ENCODE measurements around the gene ARMH2. TPM values are rescaled to one million over a fixed set of nuclear protein-coding genes. Genes with fewer than 3 reads are reported as not detected.

The ARMH2 gene
- polyA plus RNA-seq, 3 donors = 0.34 to 0.71 TPM; not detected in 1

- no peak overlapping the region for H2AFZ ChIP-seq (ENCODE audit: insufficient read depth, low read depth, low read length, poor library complexity, severe bottlenecking)
- no peaks in the 10 kb centered on the region for H3K79me2 ChIP-seq (ENCODE audit: insufficient read depth, low read length)
- no peaks in the 10 kb centered on the region for H3K9me3 ChIP-seq (replicated peaks in 1 of 2; ENCODE audit: control insufficient read depth in 1 of 2, insufficient read depth in 1 of 2, low read length in 2 of 2)
- no peaks in the 10 kb centered on the region for H3K36me3 ChIP-seq (replicated peaks in 1 of 2; ENCODE audit: control insufficient read depth in 1 of 2, insufficient read depth in 2 of 2, low read length in 2 of 2)
- Mint-ChIP-seq H3K9me3 (no peaks in the 10 kb centered on the region), H3K27ac (no peak overlapping the region), H3K4me1 (peaks cover 5% of the 10 kb centered on the region), H3K27me3 (ENCODE audit: low read depth in 3 of 3) (peaks cover 0 to 2% (median 0%) of the 10 kb centered on the region in 3 donors), H3K4me3 (no peak overlapping the region), H3K36me3 (peaks cover 0 to under 1% of the 10 kb centered on the region in 2 donors)
- intact Hi-C loops (cut with micrococcal nuclease) = loop anchor here in 1 of 2 donors (5.0 kb wide), 1 partner anchor 36 kb away; no protein-coding TSS in a partner anchor
- H3K27me3 ChIP-seq (ENCODE audit: control insufficient read depth in 2 of 2, insufficient read depth in 2 of 2, low read length in 2 of 2) = no peaks in the 10 kb centered on the region
- no peak overlapping the region for H3K9ac ChIP-seq (ENCODE audit: insufficient read depth, low read length, poor library complexity, severe bottlenecking)
- H3K4me1 ChIP-seq (ENCODE audit: control insufficient read depth in 1 of 2, insufficient read depth in 2 of 2, low read length in 2 of 2) = peaks cover 0 to 5% of the 10 kb centered on the region in 2 donors
- no peak overlapping the region for H3K27ac ChIP-seq (ENCODE audit: low read depth in 1 of 2, low read length in 2 of 2)
- no peak overlapping the region for H3K4me2 ChIP-seq (replicated peaks; ENCODE audit: extremely low read depth, low read length, poor library complexity, severe bottlenecking)
- WGBS (ENCODE audit: insufficient coverage) = 83% methylated on average over 2 of the region's 3 CpGs
- no peaks in the 10 kb centered on the region for H4K20me1 ChIP-seq (ENCODE audit: insufficient read depth, low read length)
- H3K4me3 ChIP-seq (replicated peaks in 1 of 3; ENCODE audit: low read depth in 2 of 3, low read length in 3 of 3) = no peak overlapping the region
- no peak for DNase-seq
- no peak for TF ChIP-seq CTCF (IDR thresholded peaks at IDR 0.05)
These were observed 35.1 kb downstream of the ARMH2 start for GRCh38 chr6:24763578-24763977.

- Histone ChIP-seq H3K4me1 (ENCODE audit: control insufficient read depth in 1 of 2, insufficient read depth in 2 of 2, low read length in 2 of 2) (peaks cover 15 to 23% of the 10 kb centered on the region in 2 donors), H2AFZ (ENCODE audit: insufficient read depth, low read depth, low read length, poor library complexity, severe bottlenecking) (no peak overlapping the region), H3K9ac (ENCODE audit: insufficient read depth, low read length, poor library complexity, severe bottlenecking) (no peak overlapping the region), H3K27me3 (ENCODE audit: control insufficient read depth in 2 of 2, insufficient read depth in 2 of 2, low read length in 2 of 2) (no peaks in the 10 kb centered on the region), H3K36me3 (replicated peaks in 1 of 2; ENCODE audit: control insufficient read depth in 1 of 2, insufficient read depth in 2 of 2, low read length in 2 of 2) (no peaks in the 10 kb centered on the region), H3K79me2 (ENCODE audit: insufficient read depth, low read length) (no peaks in the 10 kb centered on the region), H3K4me3 (replicated peaks in 1 of 3; ENCODE audit: low read depth in 2 of 3, low read length in 3 of 3) (no peak overlapping the region), H3K4me2 (replicated peaks; ENCODE audit: extremely low read depth, low read length, poor library complexity, severe bottlenecking) (no peak overlapping the region), H3K9me3 (replicated peaks in 1 of 2; ENCODE audit: control insufficient read depth in 1 of 2, insufficient read depth in 1 of 2, low read length in 2 of 2) (no peaks in the 10 kb centered on the region), H4K20me1 (ENCODE audit: insufficient read depth, low read length) (no peaks in the 10 kb centered on the region), H3K27ac (ENCODE audit: low read depth in 1 of 2, low read length in 2 of 2) (no peak overlapping the region)
- Mint-ChIP-seq H3K4me1 (peaks cover 17% of the 10 kb centered on the region), H3K36me3 (peaks cover 0 to 2% of the 10 kb centered on the region in 2 donors), H3K27ac (no peak overlapping the region), H3K4me3 (no peak overlapping the region), H3K27me3 (ENCODE audit: low read depth in 3 of 3) (peaks cover 0 to 2% (median 0%) of the 10 kb centered on the region in 3 donors), H3K9me3 (no peaks in the 10 kb centered on the region)
- DNase-seq = no peak
- intact Hi-C loops (cut with micrococcal nuclease) = loop anchor here in 1 of 2 donors (5.0 kb wide), 1 partner anchor 35 kb away; no protein-coding TSS in a partner anchor
- no peak for TF ChIP-seq CTCF (IDR thresholded peaks at IDR 0.05)
These were observed 36.9 kb downstream of the ARMH2 start for GRCh38 chr6:24761851-24762250.

Measured in CD14-positive monocyte (primary cell).